Neural cell (in vitro differentiated cells): Measurements from ENCODE around the gene FBXO30. TPM values are rescaled to one million over a fixed set of nuclear protein-coding genes. Genes with fewer than 3 reads are reported as not detected.

Experiments
- H2AFZ ChIP-seq: fragments of 200-600, 300-800 bp; sonication (generic), shearing (Covaris generic); 2 replicates; pipeline ENCODE4 v1.6.0; 2014; ENCODE audit warnings: low read depth, mild to moderate bottlenecking, antibody characterized with exemption, low read length, moderate library complexity
- H3F3A ChIP-seq: fragments of 200-600 bp; shearing (Covaris generic); 2 replicates; pipeline ENCODE4 v1.6.1; 2016; ENCODE audit warnings: mild to moderate bottlenecking, moderate library complexity, mixed read lengths, antibody characterized with exemption, low read length; ENCODE audit not compliant: insufficient read depth, poor library complexity, severe bottlenecking
- H3K27ac ChIP-seq: fragments of 200-600, 300-800 bp; sonication (generic), shearing (Covaris generic); 2 replicates; pipeline ENCODE4 v1.5.1; 2014; ENCODE audit warnings: mild to moderate bottlenecking, low read length, moderate library complexity
- H3K27me3 ChIP-seq: fragments of 300-800, 200-600 bp; sonication (generic), shearing (Covaris generic); 2 replicates; pipeline ENCODE4 v1.6.0; 2014; ENCODE audit warnings: mild to moderate bottlenecking, low read depth, low read length, moderate library complexity; ENCODE audit not compliant: insufficient read depth
- H3K36me3 ChIP-seq: fragments of 300-800, 200-600 bp; sonication (generic), shearing (Covaris generic); 2 replicates; pipeline ENCODE4 v1.5.1; 2014; ENCODE audit warnings: mild to moderate bottlenecking, antibody characterized with exemption, low read length, moderate library complexity; ENCODE audit not compliant: insufficient read depth
- H3K4me2 ChIP-seq: fragments of 300-800, 200-600 bp; sonication (generic), shearing (Covaris generic); 2 replicates; pipeline ENCODE4 v1.6.0; 2014; ENCODE audit warnings: mild to moderate bottlenecking, low read length
- H3K4me3 ChIP-seq: fragments of 300-800, 200-600 bp; sonication (generic), shearing (Covaris generic); 2 replicates; pipeline ENCODE4 v1.5.1; 2014; ENCODE audit warnings: mild to moderate bottlenecking, low read length, moderate library complexity
- H3K79me2 ChIP-seq: fragments of 200-600 bp; shearing (Covaris generic); replicated peaks from 2 replicates; pipeline ENCODE4 v1.6.0; 2014; ENCODE audit warnings: mild to moderate bottlenecking, low read length, moderate library complexity; ENCODE audit not compliant: insufficient read depth
- H3K9ac ChIP-seq: fragments of 300-800, 200-600 bp; sonication (generic), shearing (Covaris generic); 2 replicates; pipeline ENCODE4 v1.6.1; 2016; ENCODE audit warnings: mild to moderate bottlenecking, low read length, mixed read lengths
- H3K9me2 ChIP-seq: fragments of 200-600 bp; shearing (Covaris generic); 2 replicates; pipeline ENCODE4 v1.6.1; 2016; ENCODE audit warnings: mild to moderate bottlenecking, low read length, mixed read lengths; ENCODE audit not compliant: insufficient read depth
- H3K9me3 ChIP-seq: fragments of 200-600, 300-800 bp; sonication (generic), shearing (Covaris generic); 2 replicates; pipeline ENCODE4 v1.6.1; 2016; ENCODE audit warnings: mild to moderate bottlenecking, mixed run types, low read length, moderate library complexity, mixed read lengths
- H4K20me1 ChIP-seq: fragments of 200-600 bp; shearing (Covaris generic); 2 replicates; pipeline ENCODE4 v1.6.1; 2016; ENCODE audit warnings: mild to moderate bottlenecking, mixed run types; ENCODE audit not compliant: insufficient read depth
- EP300 ChIP-seq: fragments of 450-650 bp; conservative IDR thresholded peaks from 2 replicates; pipeline ENCODE4 v1.6.1; 2014; ENCODE audit warnings: antibody characterized with exemption, mild to moderate bottlenecking, moderate library complexity; ENCODE audit not compliant: poor library complexity, severe bottlenecking
- EZH2 ChIP-seq: fragments of 200-600, 300-800 bp; shearing (Covaris generic), sonication (generic); IDR thresholded peaks from 2 replicates; pipeline ENCODE4 v1.6.1; 2014; ENCODE audit warnings: antibody characterized with exemption, low read length, borderline replicate concordance, mild to moderate bottlenecking; ENCODE audit not compliant: insufficient read depth, poor library complexity, severe bottlenecking
- MXI1 ChIP-seq: fragments of 450-650 bp; conservative IDR thresholded peaks from 2 replicates; pipeline ENCODE4 v1.6.1; 2014; ENCODE audit warnings: antibody characterized with exemption, mild to moderate bottlenecking; ENCODE audit not compliant: poor library complexity, severe bottlenecking
- POLR2AphosphoS5 ChIP-seq: IDR thresholded peaks from 2 replicates; pipeline ENCODE4 v1.6.1; 2012
- RAD21 ChIP-seq: fragments of 450-650 bp; conservative IDR thresholded peaks from 2 replicates; pipeline ENCODE4 v1.6.1; 2014; ENCODE audit warnings: antibody characterized with exemption, mild to moderate bottlenecking, moderate library complexity
- SMC3 ChIP-seq: fragments of 450-650 bp; conservative IDR thresholded peaks from 2 replicates; pipeline ENCODE4 v1.6.1; 2014; ENCODE audit warnings: antibody characterized with exemption, mild to moderate bottlenecking, moderate library complexity; ENCODE audit not compliant: poor library complexity
- TAF1 ChIP-seq: IDR thresholded peaks from 2 replicates; pipeline ENCODE4 v1.6.1; 2012; ENCODE audit warnings: low read depth
- polyA plus RNA-seq: library from polyadenylated mRNA; depleted of rRNA; stranded (reverse); fragments of >200 nt; gene quantifications from 2 replicates; pipeline ENCODE4 v1.2.3, GENCODE V29; 2014
- TF ChIP-seq, protein P1 (sequence below): IDR thresholded peaks from 2 replicates; pipeline ENCODE4 v1.6.1; 2012; ENCODE audit warnings: borderline replicate concordance
- TF ChIP-seq, protein P2 (sequence below): fragments of 450-650 bp; IDR thresholded peaks from 2 replicates; pipeline ENCODE4 v1.5.1; 2014; ENCODE audit warnings: antibody characterized with exemption, mild to moderate bottlenecking, moderate library complexity; ENCODE audit not compliant: poor library complexity, severe bottlenecking

Gene FBXO30
- polyA plus RNA-seq, 1 donor from 2014 or later, result 14.0 TPM

DNA sequence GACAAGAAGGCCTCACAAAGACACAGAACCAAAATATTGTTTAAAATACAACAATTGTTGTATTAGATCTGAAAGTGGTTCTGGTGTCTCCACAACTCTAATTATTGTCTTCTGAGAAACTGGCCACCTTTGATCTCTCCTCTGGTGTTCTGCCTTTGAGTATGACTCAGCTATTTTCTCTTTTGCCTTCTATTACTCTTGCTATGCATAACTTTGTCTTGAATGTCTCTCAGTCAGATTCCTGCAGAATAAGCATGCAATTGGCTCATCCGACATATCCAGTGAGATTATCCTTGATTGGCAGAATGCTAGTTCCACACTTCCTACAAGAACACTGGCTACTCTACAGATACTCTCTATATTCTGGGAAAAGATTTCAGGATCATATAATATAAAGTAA lies 65.0 kb downstream of the FBXO30 start:
- H3K9me2 ChIP-seq, result no peaks in the 10 kb centered on the region
- H3K9me3 ChIP-seq, result no peaks in the 10 kb centered on the region
- no peaks in the 10 kb centered on the region for H3K79me2 ChIP-seq
- no peak for TF ChIP-seq EZH2
- TF ChIP-seq TAF1, result no peak
- TF ChIP-seq SMC3, result no peak
- TF ChIP-seq, protein P1, sequence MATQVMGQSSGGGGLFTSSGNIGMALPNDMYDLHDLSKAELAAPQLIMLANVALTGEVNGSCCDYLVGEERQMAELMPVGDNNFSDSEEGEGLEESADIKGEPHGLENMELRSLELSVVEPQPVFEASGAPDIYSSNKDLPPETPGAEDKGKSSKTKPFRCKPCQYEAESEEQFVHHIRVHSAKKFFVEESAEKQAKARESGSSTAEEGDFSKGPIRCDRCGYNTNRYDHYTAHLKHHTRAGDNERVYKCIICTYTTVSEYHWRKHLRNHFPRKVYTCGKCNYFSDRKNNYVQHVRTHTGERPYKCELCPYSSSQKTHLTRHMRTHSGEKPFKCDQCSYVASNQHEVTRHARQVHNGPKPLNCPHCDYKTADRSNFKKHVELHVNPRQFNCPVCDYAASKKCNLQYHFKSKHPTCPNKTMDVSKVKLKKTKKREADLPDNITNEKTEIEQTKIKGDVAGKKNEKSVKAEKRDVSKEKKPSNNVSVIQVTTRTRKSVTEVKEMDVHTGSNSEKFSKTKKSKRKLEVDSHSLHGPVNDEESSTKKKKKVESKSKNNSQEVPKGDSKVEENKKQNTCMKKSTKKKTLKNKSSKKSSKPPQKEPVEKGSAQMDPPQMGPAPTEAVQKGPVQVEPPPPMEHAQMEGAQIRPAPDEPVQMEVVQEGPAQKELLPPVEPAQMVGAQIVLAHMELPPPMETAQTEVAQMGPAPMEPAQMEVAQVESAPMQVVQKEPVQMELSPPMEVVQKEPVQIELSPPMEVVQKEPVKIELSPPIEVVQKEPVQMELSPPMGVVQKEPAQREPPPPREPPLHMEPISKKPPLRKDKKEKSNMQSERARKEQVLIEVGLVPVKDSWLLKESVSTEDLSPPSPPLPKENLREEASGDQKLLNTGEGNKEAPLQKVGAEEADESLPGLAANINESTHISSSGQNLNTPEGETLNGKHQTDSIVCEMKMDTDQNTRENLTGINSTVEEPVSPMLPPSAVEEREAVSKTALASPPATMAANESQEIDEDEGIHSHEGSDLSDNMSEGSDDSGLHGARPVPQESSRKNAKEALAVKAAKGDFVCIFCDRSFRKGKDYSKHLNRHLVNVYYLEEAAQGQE, result no peak
- TF ChIP-seq EP300, result no peak
- TF ChIP-seq RAD21, result no peak
- TF ChIP-seq MXI1, result no peak
- TF ChIP-seq, protein P2, sequence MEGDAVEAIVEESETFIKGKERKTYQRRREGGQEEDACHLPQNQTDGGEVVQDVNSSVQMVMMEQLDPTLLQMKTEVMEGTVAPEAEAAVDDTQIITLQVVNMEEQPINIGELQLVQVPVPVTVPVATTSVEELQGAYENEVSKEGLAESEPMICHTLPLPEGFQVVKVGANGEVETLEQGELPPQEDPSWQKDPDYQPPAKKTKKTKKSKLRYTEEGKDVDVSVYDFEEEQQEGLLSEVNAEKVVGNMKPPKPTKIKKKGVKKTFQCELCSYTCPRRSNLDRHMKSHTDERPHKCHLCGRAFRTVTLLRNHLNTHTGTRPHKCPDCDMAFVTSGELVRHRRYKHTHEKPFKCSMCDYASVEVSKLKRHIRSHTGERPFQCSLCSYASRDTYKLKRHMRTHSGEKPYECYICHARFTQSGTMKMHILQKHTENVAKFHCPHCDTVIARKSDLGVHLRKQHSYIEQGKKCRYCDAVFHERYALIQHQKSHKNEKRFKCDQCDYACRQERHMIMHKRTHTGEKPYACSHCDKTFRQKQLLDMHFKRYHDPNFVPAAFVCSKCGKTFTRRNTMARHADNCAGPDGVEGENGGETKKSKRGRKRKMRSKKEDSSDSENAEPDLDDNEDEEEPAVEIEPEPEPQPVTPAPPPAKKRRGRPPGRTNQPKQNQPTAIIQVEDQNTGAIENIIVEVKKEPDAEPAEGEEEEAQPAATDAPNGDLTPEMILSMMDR, result no peak
- TF ChIP-seq POLR2AphosphoS5, result no peak
- H3K4me2 ChIP-seq, result no peak overlapping the region
- no peak overlapping the region for H3K4me3 ChIP-seq
- H3K9ac ChIP-seq, result no peak overlapping the region
- H2AFZ ChIP-seq, result no peak overlapping the region
- no peaks in the 10 kb centered on the region for H3F3A ChIP-seq
- H3K27ac ChIP-seq, result no peak overlapping the region
- no peaks in the 10 kb centered on the region for H3K36me3 ChIP-seq
- H4K20me1 ChIP-seq, result no peaks in the 10 kb centered on the region
- no peaks in the 10 kb centered on the region for H3K27me3 ChIP-seq

DNA sequence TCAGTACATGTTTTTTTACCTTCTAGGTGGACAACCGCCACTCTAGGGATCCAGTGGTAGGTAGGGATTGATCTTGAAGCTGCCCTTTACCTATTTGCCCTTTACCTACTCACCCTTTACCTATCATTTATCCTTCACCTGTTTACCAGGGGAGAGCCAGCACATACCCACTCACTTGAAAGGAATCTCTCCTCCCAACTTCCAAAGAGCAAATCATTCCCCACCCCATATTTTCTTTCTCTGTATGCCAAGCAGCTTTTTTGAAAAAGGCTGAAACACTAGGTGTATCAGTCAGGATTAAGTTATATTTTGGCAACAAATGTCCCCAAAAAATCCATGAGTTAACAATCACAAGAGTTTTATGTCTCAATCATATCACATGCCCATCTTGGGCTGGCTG lies 68.7 kb downstream of the FBXO30 start:
- Histone ChIP-seq H3K4me2 (no peak overlapping the region), H3K9me3 (no peaks in the 10 kb centered on the region), H3K4me3 (no peak overlapping the region), H3K9me2 (no peaks in the 10 kb centered on the region), H3K79me2 (no peaks in the 10 kb centered on the region), H3K27me3 (no peaks in the 10 kb centered on the region), H3K36me3 (no peaks in the 10 kb centered on the region), H2AFZ (no peak overlapping the region), H4K20me1 (no peaks in the 10 kb centered on the region), H3K9ac (no peak overlapping the region), H3F3A (no peaks in the 10 kb centered on the region), H3K27ac (no peak overlapping the region)
- TF ChIP-seq EZH2 (no peak), MXI1 (no peak)

DNA sequence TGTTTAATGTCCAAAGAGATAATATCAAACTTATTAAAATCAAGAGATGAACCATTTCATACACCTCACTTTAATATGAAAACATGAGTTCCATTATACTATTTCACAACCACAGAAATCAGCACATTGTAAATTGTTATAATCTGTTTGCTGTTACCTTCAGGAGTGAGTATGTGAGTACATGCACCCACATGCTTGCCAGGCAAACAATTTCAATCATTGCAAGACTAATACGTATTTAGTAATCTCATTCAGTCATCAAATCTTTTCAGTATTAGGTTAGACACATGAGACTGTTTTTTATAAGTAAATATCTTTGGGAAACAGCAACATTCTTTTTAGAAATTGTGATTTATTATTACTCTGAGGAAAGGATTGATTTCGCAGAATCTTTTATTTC lies 70.0 kb downstream of the FBXO30 start:
- Histone ChIP-seq H3K27ac (no peak overlapping the region), H3K4me3 (no peak overlapping the region), H3K9me3 (no peaks in the 10 kb centered on the region)

More for the DNA sequence above, 70.0 kb downstream of the FBXO30 start:
- Histone ChIP-seq H3F3A (no peaks in the 10 kb centered on the region), H3K9ac (no peak overlapping the region), H3K4me2 (no peak overlapping the region), H3K36me3 (no peaks in the 10 kb centered on the region), H3K27me3 (no peaks in the 10 kb centered on the region), H3K9me2 (no peaks in the 10 kb centered on the region), H2AFZ (no peak overlapping the region), H3K79me2 (no peaks in the 10 kb centered on the region), H4K20me1 (no peaks in the 10 kb centered on the region)
- no peak for TF ChIP-seq SMC3
- TF ChIP-seq, protein P2, result no peak
- TF ChIP-seq MXI1, result no peak
- TF ChIP-seq EP300, result no peak
- TF ChIP-seq RAD21, result no peak
